Heart left ventricle (tissue), 16 donors: ENCODE results near the gene FBXL17. TPM values are rescaled to one million over a fixed set of nuclear protein-coding genes. Genes with fewer than 3 reads are reported as not detected.

Experiments
- ATAC-seq, 4 donors: fragments of 200-7000 bp; cut with Tn5 transposase; one replicate each; pipeline ENCODE4 v1.9.1; 2020 to 2022; ENCODE audit warnings: moderate library complexity in 4 of 4, mild to moderate bottlenecking in 3 of 4, moderate number of reproducible peaks in 1 of 4
- DNase-seq, 5 donors: peaks; one replicate each; pipeline ENCODE4 v3.0.0-alpha.2; 2020
- H3K27ac ChIP-seq, 12 donors: fragments of 200-600 bp; sonication (generic) in 4 of 12; one replicate each; pipeline versions ENCODE4 v1.5.0 to v1.8.0; 2016 to 2022; ENCODE audit warnings: mild to moderate bottlenecking in 2 of 12
- H3K27me3 ChIP-seq, 9 donors: fragments of 200-600 bp; sonication (generic) in 2 of 9; one replicate each; pipeline versions ENCODE4 v1.5.1 to v1.8.0; 2016 to 2022; ENCODE audit warnings: mild to moderate bottlenecking in 3 of 9
- H3K36me3 ChIP-seq, 9 donors: fragments of 200-600 bp; sonication (generic) in 2 of 9; one replicate each; pipeline versions ENCODE4 v1.5.0 to v1.8.0; 2018 to 2022; ENCODE audit warnings: mild to moderate bottlenecking in 2 of 9
- H3K4me1 ChIP-seq, 12 donors: fragments of 200-600 bp; sonication (generic) in 4 of 12; one replicate each; pipeline versions ENCODE4 v1.5.0 to v1.8.0; 2016 to 2022; ENCODE audit warnings: mild to moderate bottlenecking in 3 of 12
- H3K4me3 ChIP-seq, 12 donors: fragments of 200-600 bp; sonication (generic) in 4 of 12; one replicate each; pipeline versions ENCODE4 v1.5.0 to v1.8.0; 2017 to 2022; ENCODE audit warnings: mild to moderate bottlenecking in 9 of 12, moderate library complexity in 4 of 12
- H3K9me3 ChIP-seq, 12 donors: fragments of 200-600 bp; sonication (generic) in 4 of 12; one replicate each; pipeline versions ENCODE4 v1.5.0 to v1.8.0; 2016 to 2022; ENCODE audit warnings: mild to moderate bottlenecking in 1 of 12
- CTCF ChIP-seq, 12 donors: fragments of 200-600 bp; sonication (generic) in 4 of 12; IDR thresholded peaks; one replicate each; pipeline versions ENCODE4 v1.5.0 to v1.8.0; 2018 to 2022; ENCODE audit warnings: antibody characterized with exemption in 12 of 12, mild to moderate bottlenecking in 5 of 12
- POLR2A ChIP-seq, 2 donors: fragments of 450-650 bp; IDR thresholded peaks; one replicate each; pipeline ENCODE4 v1.6.1; 2017; ENCODE audit warnings: antibody characterized with exemption in 2 of 2, mild to moderate bottlenecking in 2 of 2, moderate library complexity in 2 of 2
- WGBS, 4 donors: extraction: QIAGEN DNeasy Blood & Tissue Kit in 2 of 4; methylation state at CpG; one replicate each; pipeline versions ENCODE4 v1.1.5 to v1.1.7; 2013 to 2018; 5-methylcytosine and 5-hydroxymethylcytosine counted together
- intact Hi-C, 10 donors: fragments of 100-400 bp; cut with DNase I; formaldehyde crosslinking; loops; one replicate each; pipeline versions ENCODE4 v1.11.1 to v1.14.2; 2022
- polyA plus RNA-seq, 2 donors: library from polyadenylated mRNA; stranded (reverse); fragments of 200-250 nt; gene quantifications; one replicate each; pipeline ENCODE4 v1.2.3, GENCODE V29; 2013
- total RNA-seq, 9 donors: library from RNA; depleted of rRNA in 2 of 9; stranded (reverse); fragments of >200 nt in 2 of 9; fragmentation: NEBNext Ultra II Directional in 3 of 9; extraction: Animal tissue kit (Norgen Biotek cat#: 25700) in 3 of 9; gene quantifications; one replicate each; pipeline versions ENCODE4 v1.1.0 to v1.2.4, GENCODE V29; 2016 to 2023
- donor health status: ischemic (EF 13 %, LVEDD 7.1; RV severe dilation, severe dysfunction).
- donor health status: healthy with polysubstance abuse.
- donor health status: DM: no; HTN: yes; CAD: no.
- donor health status: DM: no; HTN: no; CAD: no.
- donor health status: ischemic (EF 25% LVEDD 6.9; RV normal size, moderate dysfunction).
- donor health status: ischemic (EF 25% LVEDD 5.7; RV mildly dilated, moderate dysfunction).
- donor health status: healthy.
- donor health status: DM: yes; HTN: yes; CAD: no.
- donor health status: ischemic (EF 35%, LVEDD 5.7; RV mildly dilated, moderate dysfunction).
- donor health status: nonischemic (EF 11% LVEDD 7.7; RV severe dilation, severe dysfunction).
- donor health status: DM: yes; HTN: yes; CAD: no.
- donor health status: PGD.
- donor health status: ischemic (EF 29% LVEDD 5.4; RV normal size, mild dysfunction).
- donor health status: nonischemic (EF 23%, LVEDD 6.1; RV moderate dilation, normal function).

FBXL17 gene
- total and polyA plus RNA-seq, 11 donors: 10.2 to 39.4 (median 33.1) TPM

- no peaks in the 10 kb centered on the region for H3K9me3 ChIP-seq
- H3K4me3 ChIP-seq: no peak overlapping the region
- H3K27ac ChIP-seq: no peak overlapping the region
- H3K4me1 ChIP-seq: no peaks in the 10 kb centered on the region
- DNase-seq (no peak), ATAC-seq (no peak)
- intact Hi-C loops: no loop called here
- no peak for TF ChIP-seq CTCF (IDR thresholded peaks at IDR 0.05)
- TF ChIP-seq POLR2A (IDR thresholded peaks at IDR 0.05): no peak
- no peaks in the 10 kb centered on the region for H3K36me3 ChIP-seq
- WGBS, 4 donors: 75 to 85% (median 80%) methylated on average over 3 of the region's 3 CpGs
- no peaks in the 10 kb centered on the region for H3K27me3 ChIP-seq
Observed at GRCh38 chr5:107977550-107978071, 404.3 kb downstream of the FBXL17 start.

GRCh38 chr5:107975568-107975967 is 406.3 kb downstream of the FBXL17 start:
- Histone ChIP-seq H3K9me3 (no peaks in the 10 kb centered on the region), H3K4me3 (no peak overlapping the region), H3K27ac (no peak overlapping the region), H3K36me3 (no peaks in the 10 kb centered on the region), H3K4me1 (no peaks in the 10 kb centered on the region), H3K27me3 (no peaks in the 10 kb centered on the region)
- 84 to 91% (median 88%) methylated on average over 3 of the region's 3 CpGs for WGBS, 4 donors
- ATAC-seq (no peak), DNase-seq (no peak)
- TF ChIP-seq CTCF (IDR thresholded peaks at IDR 0.05) (no peak), POLR2A (IDR thresholded peaks at IDR 0.05) (no peak)
- intact Hi-C loops: no loop called here

- WGBS, 4 donors: 98 to 100% (median 100%) methylated on average over 1 of the region's 1 CpG
- intact Hi-C loops: no loop called here
- no peak for TF ChIP-seq POLR2A (IDR thresholded peaks at IDR 0.05)
- TF ChIP-seq CTCF (IDR thresholded peaks at IDR 0.05): no peak
- peaks cover 0 to 6% (median 0%) of the 10 kb centered on the region in 12 donors for H3K4me1 ChIP-seq
- DNase-seq: no peak
- no peak overlapping the region for H3K27ac ChIP-seq
- no peaks in the 10 kb centered on the region for H3K27me3 ChIP-seq
- no peak overlapping the region for H3K4me3 ChIP-seq
- H3K9me3 ChIP-seq: no peaks in the 10 kb centered on the region
- no peak for ATAC-seq
- no peaks in the 10 kb centered on the region for H3K36me3 ChIP-seq
Observed at GRCh38 chr5:107971846-107972245, 410.1 kb downstream of the FBXL17 start.

GRCh38 chr5:107969847-107970246 is 412.1 kb downstream of the FBXL17 start:
- Histone ChIP-seq H3K27ac (no peak overlapping the region), H3K4me3 (no peak overlapping the region), H3K4me1 (peaks cover 0 to 6% (median 0%) of the 10 kb centered on the region in 12 donors), H3K27me3 (no peaks in the 10 kb centered on the region), H3K9me3 (no peaks in the 10 kb centered on the region), H3K36me3 (no peaks in the 10 kb centered on the region)
- ATAC-seq (no peak), DNase-seq (no peak)
- TF ChIP-seq CTCF (IDR thresholded peaks at IDR 0.05) (no peak), POLR2A (IDR thresholded peaks at IDR 0.05) (no peak)
- intact Hi-C loops: no loop called here
